ENCODE results near the gene KRTAP5-4.
"Not testable (repeated sequence)": the region's sequence is repeated elsewhere in the genome, so short reads cannot be mapped to it uniquely, and the experiment has no call there.

Gene KRTAP5-4

GRCh38 chr11:1622086-1622485, at the start of gene KRTAP5-4:
Gene KRTAP5-4 (minus strand): TSS chr11:1622138. CDS start chr11:1622093, 45 bp downstream.
- DNase-seq (ENCODE audit: low read depth): no peak

- no peak for DNase-seq (ENCODE audit: low read depth)
Measured at GRCh38 chr11:1671658-1672057, 49.7 kb upstream of the KRTAP5-4 start.

- no peak for DNase-seq (ENCODE audit: low read depth)
Measured at GRCh38 chr11:1670905-1671371, 49.0 kb upstream of the KRTAP5-4 start.

- DNase-seq (ENCODE audit: low read depth): not testable (repeated sequence)
Measured at GRCh38 chr11:1670457-1670856, 48.5 kb upstream of the KRTAP5-4 start.

GRCh38 chr11:1669546-1670218, 47.7 kb upstream of the KRTAP5-4 start:
- no peak for DNase-seq (ENCODE audit: low read depth)

- DNase-seq (ENCODE audit: low read depth): no peak
Measured at GRCh38 chr11:1668911-1669473, 47.1 kb upstream of the KRTAP5-4 start.

GRCh38 chr11:1667906-1668305, 46.0 kb upstream of the KRTAP5-4 start:
- DNase-seq (ENCODE audit: low read depth): no peak

GRCh38 chr11:1667121-1667850, 45.3 kb upstream of the KRTAP5-4 start:
- no peak for DNase-seq (ENCODE audit: low read depth)

GRCh38 chr11:1665313-1665712, 43.4 kb upstream of the KRTAP5-4 start:
- DNase-seq (ENCODE audit: low read depth): no peak

- not testable (repeated sequence) for DNase-seq (ENCODE audit: low read depth)
Measured at GRCh38 chr11:1662699-1663283, 40.9 kb upstream of the KRTAP5-4 start.

GRCh38 chr11:1661454-1662269, 39.7 kb upstream of the KRTAP5-4 start:
- not testable (repeated sequence) for DNase-seq (ENCODE audit: low read depth)

GRCh38 chr11:1660111-1660867, 38.4 kb upstream of the KRTAP5-4 start:
- DNase-seq (ENCODE audit: low read depth): no peak

GRCh38 chr11:1659506-1659905, 37.6 kb upstream of the KRTAP5-4 start:
- DNase-seq (ENCODE audit: low read depth): no peak

- no peak for DNase-seq (ENCODE audit: low read depth)
Measured at GRCh38 chr11:1656670-1657069, 34.7 kb upstream of the KRTAP5-4 start.

- no peak for DNase-seq (ENCODE audit: low read depth)
Measured at GRCh38 chr11:1656061-1656441, 34.1 kb upstream of the KRTAP5-4 start.

- DNase-seq (ENCODE audit: low read depth): no peak
Measured at GRCh38 chr11:1655168-1656060, 33.5 kb upstream of the KRTAP5-4 start.

GRCh38 chr11:1654388-1655167, 32.6 kb upstream of the KRTAP5-4 start:
- DNase-seq (ENCODE audit: low read depth): no peak

GRCh38 chr11:1653541-1654387, 31.8 kb upstream of the KRTAP5-4 start:
- DNase-seq (ENCODE audit: low read depth): no peak
